ENCODE results near the gene RER1. TPM values are rescaled to one million over a fixed set of nuclear protein-coding genes. Genes with fewer than 3 reads are reported as not detected.

Gene RER1
- total RNA-seq, 1 experiment from 2014 or later = 110 TPM

DNA sequence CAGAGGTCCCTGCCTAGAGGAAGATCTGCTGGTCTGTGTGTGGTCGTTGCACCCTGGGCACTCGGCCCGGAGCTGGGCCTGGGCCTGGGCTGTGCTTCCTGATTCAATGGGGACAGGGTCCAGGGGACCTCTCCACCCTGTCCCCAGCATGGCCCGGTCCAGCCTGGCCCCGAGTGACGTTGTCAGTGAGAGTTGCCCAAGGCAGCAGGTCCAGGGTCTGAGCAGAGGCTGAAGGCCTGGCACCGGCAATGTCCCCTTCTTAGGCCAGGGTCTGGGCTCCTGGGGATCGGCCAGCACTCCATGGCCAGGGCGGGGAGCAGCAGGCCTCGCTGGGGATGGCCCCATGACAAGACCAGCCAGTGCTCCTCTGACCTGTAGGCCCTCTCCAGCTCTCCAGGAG lies 36.3 kb downstream of the RER1 start:
- Histone ChIP-seq H3K27ac (ENCODE audit: insufficient read length, low read depth, low read length) (no peak overlapping the region), H3K4ac (ENCODE audit: low read depth, low read length) (no peak overlapping the region), H3K23ac (ENCODE audit: insufficient read length, low read depth, low read length) (no peak overlapping the region), H4K20me1 (ENCODE audit: control insufficient read depth, insufficient read depth, insufficient read length) (no peaks in the 10 kb centered on the region), H2BK5ac (ENCODE audit: insufficient read length, low read length) (no peak overlapping the region), H2BK20ac (ENCODE audit: low read depth, low read length, poor library complexity, severe bottlenecking) (no peak overlapping the region), H4K91ac (ENCODE audit: insufficient read length, low read depth, low read length) (no peak overlapping the region), H3K23me2 (ENCODE audit: insufficient read length, low read depth, low read length, poor library complexity, severe bottlenecking) (no peaks in the 10 kb centered on the region), H3K4me2 (ENCODE audit: insufficient read depth, insufficient read length, low read length) (no peak overlapping the region), H3K56ac (ENCODE audit: insufficient read length, low read depth, low read length) (no peak overlapping the region), H3K14ac (ENCODE audit: insufficient read depth, low read length) (no peak overlapping the region), H2AFZ (ENCODE audit: low read length) (no peak overlapping the region), H2BK15ac (ENCODE audit: low read depth, low read length) (no peak overlapping the region), H2AK5ac (ENCODE audit: insufficient read length, low read length) (no peak overlapping the region), H3K4me1 (ENCODE audit: insufficient read depth, low read length) (no peaks in the 10 kb centered on the region), H2BK120ac (ENCODE audit: low read depth, low read length, poor library complexity, severe bottlenecking) (no peak overlapping the region), H3K9ac (ENCODE audit: extremely low read depth, insufficient read length, low read length) (no peak overlapping the region), H3K79me2 (ENCODE audit: insufficient read depth, low read length) (no peaks in the 10 kb centered on the region), H2BK12ac (ENCODE audit: insufficient read length, low read depth, low read length) (no peak overlapping the region), H3K18ac (ENCODE audit: insufficient read length, low read depth, low read length) (no peak overlapping the region), H4K8ac (replicated peaks; ENCODE audit: insufficient read length, low read depth, low read length) (no peak overlapping the region), H4K5ac (ENCODE audit: insufficient read length, low read depth, low read length) (no peak overlapping the region), H3K9me3 (ENCODE audit: control insufficient read depth, low read depth, low read length) (no peaks in the 10 kb centered on the region), H3K79me1 (ENCODE audit: insufficient read depth, low read depth, low read length, poor library complexity, severe bottlenecking) (no peaks in the 10 kb centered on the region), H3K27me3 (ENCODE audit: insufficient read depth, low read length) (no peaks in the 10 kb centered on the region), H3T11ph (ENCODE audit: low read length) (no peak overlapping the region)
- TF ChIP-seq, protein P1, sequence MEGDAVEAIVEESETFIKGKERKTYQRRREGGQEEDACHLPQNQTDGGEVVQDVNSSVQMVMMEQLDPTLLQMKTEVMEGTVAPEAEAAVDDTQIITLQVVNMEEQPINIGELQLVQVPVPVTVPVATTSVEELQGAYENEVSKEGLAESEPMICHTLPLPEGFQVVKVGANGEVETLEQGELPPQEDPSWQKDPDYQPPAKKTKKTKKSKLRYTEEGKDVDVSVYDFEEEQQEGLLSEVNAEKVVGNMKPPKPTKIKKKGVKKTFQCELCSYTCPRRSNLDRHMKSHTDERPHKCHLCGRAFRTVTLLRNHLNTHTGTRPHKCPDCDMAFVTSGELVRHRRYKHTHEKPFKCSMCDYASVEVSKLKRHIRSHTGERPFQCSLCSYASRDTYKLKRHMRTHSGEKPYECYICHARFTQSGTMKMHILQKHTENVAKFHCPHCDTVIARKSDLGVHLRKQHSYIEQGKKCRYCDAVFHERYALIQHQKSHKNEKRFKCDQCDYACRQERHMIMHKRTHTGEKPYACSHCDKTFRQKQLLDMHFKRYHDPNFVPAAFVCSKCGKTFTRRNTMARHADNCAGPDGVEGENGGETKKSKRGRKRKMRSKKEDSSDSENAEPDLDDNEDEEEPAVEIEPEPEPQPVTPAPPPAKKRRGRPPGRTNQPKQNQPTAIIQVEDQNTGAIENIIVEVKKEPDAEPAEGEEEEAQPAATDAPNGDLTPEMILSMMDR (conservative IDR thresholded peaks at IDR 0.05) = no peak
- Mint-ChIP-seq H3K9me3 (peaks cover 16 to 22% of the 10 kb centered on the region in 2 experiments), H3K36me3 (ENCODE audit: insufficient read depth in 1 of 3, low read depth in 3 of 3) (no peaks in the 10 kb centered on the region; a peak in 1 of 7 replicates), H3K27me3 (ENCODE audit: low read depth) (peaks cover 32% of the 10 kb centered on the region), H3K4me1 (0 out of 4 replicates have a peak, but pooled peaks cover 0 to 4% of the 10 kb centered on the region in 2 experiments), H3K27ac (no peak overlapping the region), H3K4me3 (no peak overlapping the region)
- no CpG with 5 or more reads among the region's 10 CpGs for WGBS (ENCODE audit: extremely low coverage, insufficient read length, low lambda C conversion rate)
- DNase-seq = no peak
